Measurements from ENCODE around the gene TMEM203.

GRCh38 chr9:137221095-137221505 is 15.7 kb upstream of the TMEM203 start:
- TF ChIP-seq RFX5 (IDR thresholded peaks at IDR 0.05; ENCODE audit: low read length), result no peak
- no peak for TF ChIP-seq EZH2phosphoT487 (IDR thresholded peaks at IDR 0.05; ENCODE audit: borderline replicate concordance, low read depth)
- no peak for TF ChIP-seq POLR2AphosphoS5 (IDR thresholded peaks at IDR 0.05; ENCODE audit: low read depth, low read length)
- no peak for TF ChIP-seq CTCF (IDR thresholded peaks at IDR 0.05)
- TF ChIP-seq SMC3 (IDR thresholded peaks at IDR 0.05; ENCODE audit: low read depth, low read length), result no peak
